NCI-H1105 treated with DMSO at 0.1 percent for 48 hours (cell line): ENCODE measurements around the gene DACH2.

Experiments used
- DNase-seq: peaks from one replicate; lab custom pipeline; 2025; lab: John Stamatoyannopoulos, UW

The DACH2 gene

DNA sequence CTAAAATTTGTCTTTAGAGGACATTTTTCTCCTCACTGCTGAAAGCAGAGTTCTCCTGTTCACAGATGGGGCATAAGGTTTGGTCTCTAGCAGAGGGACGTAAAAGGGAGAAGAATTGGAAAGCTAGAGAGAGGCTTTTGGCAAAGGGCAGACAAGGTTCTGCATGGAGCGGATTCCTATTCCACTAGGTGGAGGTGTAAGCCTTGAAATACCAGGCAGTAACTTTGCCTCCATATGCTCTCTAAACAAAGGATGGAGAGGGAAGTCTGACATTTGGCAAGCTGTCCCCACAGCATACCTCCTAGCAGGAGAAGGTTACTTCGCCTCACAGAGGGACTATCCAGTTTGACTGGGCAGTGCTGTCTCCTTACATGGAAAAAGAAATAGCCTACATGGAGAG lies 174.7 kb downstream of the DACH2 start:
- DNase-seq: no peak

DNA sequence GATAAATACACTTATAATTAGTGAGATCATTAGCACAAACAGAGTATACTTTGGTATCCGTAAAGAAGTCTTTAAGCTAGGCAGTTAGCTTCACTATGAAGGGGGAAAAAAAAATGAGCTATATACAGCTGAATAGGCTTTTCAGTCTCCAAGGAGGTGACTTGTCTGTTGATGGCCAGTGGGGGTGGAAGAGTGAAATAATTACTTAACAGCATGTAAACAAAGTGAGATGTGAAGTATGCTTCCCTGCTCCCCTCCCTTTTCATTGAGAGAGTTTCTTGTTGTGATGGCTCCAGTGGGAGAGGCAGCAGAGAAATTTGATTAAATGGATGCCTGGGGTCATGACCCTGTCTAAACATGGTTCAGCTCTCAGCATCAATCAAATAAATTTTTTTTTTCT lies 180.9 kb downstream of the DACH2 start:
- peak; percentile 1 for DNase-seq

DNA sequence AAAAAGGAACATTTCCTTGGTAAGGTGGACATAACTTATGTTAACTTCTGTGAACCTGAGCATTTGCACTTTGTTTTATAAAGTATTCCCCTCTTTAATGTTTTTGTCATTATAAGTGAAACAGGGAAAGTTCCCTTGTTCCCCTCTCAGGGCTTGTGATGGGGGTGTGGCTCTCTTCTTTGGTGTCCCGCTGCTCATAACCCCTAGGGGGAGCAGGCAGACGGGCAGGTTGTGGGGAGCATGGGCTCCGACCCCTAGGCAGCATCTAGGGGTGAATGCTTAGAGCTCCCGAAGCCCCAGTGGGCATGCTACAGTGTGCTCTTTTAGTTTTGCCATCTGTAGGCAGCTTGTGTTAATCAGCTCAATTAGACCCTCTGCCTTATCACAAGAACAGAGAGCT lies 200.4 kb downstream of the DACH2 start:
- DNase-seq: no peak

DNA sequence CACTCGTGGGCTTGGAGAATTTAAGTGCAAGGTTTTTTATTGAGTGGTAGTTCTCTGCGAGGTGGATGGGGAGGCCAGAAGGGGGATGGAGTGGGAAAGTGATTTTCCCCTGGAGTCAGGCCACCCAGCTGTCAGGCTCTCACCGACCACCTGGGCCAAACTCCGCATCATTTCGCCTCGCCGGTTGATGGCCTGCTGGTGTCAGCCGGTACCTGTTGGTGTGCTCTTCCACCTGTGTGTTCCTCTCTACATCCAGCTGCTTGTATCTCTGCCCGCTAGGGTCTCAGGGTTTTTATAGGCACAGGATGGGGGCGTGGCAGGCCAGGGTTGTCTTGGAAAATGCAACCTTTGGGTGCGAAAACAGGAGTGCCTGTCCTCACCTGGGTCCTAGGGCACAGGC lies 200.9 kb downstream of the DACH2 start:
- no peak for DNase-seq

DNA sequence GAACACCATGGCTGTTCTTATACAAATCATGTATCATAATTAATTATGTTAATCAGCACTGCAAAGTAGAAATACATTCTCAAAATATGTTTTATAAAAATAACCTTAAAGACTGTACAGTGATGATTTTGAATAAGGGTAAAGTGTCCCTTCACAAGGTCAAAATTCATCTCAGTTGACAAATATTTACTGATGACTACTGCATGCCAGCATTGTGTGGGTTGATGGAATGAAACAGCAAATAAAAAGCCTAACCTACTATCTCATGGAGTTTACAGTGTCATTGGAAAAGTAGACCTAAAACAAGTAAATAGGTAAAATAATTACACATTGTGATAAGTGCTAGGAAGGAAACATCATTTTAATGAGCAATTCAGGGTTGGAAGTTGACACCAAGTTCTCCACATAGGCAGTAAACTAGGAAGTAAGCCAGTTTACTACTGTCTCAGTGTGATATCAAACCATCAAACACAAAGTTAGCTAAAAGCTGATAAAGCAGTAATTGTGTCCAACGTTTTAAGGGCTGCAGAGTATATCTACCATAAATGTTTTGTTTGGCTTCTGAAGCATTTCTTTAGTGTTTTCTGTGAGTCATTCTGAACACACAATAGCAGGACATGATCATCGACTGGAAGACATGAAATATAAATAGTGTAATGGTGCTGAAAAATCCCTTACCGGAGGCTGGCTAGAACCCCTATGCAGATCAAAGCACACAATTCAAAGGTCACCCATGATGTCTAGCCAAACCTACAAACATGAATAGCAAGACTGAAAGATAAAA lies 221.8 kb downstream of the DACH2 start:
- no peak for DNase-seq

DNA sequence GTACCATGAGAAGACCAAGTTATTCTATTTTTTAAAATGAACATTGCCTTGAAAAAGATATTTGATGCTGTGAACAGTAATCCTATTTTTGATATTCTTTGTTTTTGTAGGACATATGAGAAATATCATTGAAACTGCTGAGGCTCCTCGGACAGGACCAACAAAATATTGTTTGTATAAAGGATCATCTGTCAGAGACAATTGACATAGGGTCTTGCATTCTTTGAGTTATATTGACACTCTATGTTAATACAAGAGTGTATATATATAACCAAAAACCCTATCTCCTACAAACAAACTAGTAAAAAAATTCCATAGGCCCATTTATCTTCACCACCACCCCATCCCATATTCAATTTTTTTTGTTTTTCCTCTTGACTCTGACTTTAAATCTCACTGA lies 222.7 kb downstream of the DACH2 start:
- DNase-seq: no peak

DNA sequence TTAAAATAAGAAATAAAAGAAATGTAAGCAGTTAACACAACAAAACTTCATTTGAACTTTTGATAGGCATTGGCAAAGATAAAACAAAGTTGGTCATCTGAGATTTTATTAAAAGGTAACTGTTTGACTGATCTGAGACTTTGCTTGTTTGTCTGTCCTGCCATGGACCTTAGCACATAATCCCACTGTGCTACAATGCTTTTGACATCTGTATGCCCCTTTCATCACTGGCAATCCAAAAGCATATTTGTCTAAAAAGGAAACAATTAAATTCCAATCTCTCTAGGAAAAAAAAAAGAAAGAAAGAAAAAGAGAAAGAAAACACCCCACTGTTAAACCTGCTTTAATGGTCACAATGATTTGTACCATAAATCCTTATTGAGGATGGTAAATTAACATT lies 231.0 kb downstream of the DACH2 start:
- no peak for DNase-seq

DNA sequence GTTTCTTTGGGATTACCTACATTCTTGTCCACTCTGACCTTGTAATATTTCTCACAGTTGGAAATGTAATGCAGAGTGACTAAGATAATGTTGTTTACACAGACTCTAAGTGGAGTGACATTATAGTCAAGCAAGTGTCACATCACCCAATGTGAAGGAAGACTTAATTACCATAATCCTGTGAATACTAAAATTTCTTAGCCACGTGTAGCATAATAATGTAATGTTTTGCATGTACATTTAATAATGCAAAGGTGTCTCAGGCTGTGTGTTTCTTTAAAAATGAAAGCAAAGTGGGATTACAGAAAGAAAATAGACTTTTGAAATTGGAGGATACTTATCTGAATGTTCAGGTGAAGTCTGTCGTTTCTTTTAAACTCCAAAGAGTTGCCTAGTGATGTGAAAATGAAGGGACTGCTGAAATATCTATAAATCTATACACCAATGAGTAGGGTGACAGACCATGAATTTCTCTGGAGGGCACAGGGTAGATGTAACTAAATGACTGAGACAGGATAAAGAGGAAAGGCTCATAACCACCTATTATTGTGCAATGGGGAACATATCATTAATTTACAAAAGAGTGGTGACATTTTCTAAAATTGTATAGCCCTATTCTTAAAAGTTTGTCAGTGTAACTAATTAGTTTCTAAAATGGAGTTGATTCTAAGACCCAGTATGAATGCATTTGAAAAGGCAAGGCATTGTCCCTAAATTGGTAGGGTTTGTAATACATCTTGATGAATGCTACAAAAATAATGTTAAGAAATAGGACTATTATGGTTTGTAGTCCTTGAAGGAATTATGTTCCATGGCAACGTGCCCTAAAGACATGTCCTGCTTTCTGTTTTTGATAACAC lies 235.7 kb downstream of the DACH2 start:
- DNase-seq: no peak

DNA sequence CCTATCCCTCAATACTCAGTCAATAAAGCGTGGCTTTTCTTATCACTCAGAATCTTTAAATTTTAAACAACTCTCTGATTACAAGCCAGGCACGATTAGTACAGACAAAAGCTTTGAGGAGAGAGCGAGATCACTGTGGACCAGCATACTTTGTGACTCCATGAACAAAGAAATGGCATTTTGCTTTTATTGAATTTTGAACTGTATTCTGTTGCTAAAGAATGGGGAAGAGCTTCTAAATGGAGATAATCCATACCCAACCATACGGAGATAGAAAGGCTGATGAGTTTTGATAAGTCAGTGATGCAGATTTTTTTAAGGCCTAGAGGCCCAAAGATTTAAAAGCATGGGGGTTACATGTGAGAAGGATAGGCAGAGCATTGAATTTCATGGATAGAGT lies 259.1 kb downstream of the DACH2 start:
- DNase-seq: no peak

DNA sequence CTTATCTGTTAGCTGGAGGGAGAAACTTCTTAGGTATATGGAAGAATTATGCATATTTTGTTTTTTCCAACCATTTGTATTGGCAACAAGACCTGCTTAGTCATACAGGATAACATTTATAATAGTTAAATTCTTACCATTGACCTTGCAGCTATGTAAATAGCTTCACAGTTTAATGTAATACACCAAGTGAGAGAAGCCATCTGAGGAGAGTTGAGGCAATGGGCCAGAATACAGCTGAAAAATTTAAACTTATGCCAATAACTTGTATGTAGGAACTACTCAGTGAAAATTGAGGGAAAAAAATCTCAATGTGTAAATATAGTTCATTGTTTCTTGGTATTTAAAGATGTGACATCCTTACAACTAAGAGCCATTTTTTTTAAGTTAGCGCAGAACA lies 273.5 kb downstream of the DACH2 start:
- DNase-seq: no peak

DNA sequence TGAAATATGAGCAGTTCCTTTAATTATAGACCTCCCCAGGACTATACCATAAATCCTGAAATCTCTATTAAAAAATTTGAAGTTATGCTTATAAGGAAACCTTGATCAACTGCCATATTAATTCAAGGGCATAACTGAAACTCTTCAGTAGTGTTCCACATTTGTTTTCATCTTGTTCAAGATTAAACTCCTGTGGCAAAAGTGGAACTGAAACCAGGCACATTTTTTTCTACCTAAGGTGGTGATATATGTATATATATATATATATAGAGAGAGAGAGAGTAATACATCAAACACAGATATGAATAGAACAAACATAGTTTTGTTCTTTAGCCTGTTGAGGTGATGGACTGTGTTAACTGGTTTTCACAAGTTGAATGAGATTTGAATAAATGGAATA lies 287.9 kb downstream of the DACH2 start:
- DNase-seq: no peak

DNA sequence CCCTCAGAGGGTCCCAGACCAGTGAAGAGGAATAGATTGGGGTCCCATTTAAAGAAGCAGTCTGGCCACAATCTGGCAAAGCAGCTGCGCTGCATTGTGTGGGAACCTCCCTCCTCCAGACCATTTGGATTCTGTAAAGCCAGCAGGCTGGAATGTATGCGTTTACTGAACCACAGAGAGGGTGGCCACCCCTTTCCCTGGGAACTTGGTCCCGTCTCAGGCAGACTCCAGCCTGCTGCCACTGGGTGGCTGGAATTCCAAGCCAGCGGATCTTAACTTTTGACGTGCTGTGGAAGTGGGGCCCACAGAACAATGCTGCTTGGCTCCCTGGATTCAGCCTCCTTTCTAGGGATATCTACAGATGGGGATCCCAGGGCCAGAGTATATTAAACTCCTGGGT lies 307.2 kb downstream of the DACH2 start:
- no peak for DNase-seq

DNA sequence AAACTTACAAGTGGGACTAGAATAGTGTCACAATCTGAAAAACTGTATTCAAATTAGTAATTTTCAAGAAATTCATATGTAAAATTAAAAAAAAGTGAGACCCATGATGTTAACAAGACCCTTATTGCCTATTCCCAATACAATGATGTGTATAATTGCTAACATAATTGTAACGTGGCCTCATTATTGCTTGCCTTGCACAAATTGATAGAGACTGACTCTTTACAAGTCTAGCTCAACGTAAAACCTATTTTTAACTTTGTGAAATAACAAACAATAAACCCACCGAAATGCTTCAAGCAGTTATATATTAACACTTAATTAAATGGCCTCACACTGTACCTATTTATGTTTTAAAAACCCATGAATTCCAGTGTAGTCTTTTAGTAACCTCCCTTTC lies 312.5 kb downstream of the DACH2 start:
- no peak for DNase-seq

DNA sequence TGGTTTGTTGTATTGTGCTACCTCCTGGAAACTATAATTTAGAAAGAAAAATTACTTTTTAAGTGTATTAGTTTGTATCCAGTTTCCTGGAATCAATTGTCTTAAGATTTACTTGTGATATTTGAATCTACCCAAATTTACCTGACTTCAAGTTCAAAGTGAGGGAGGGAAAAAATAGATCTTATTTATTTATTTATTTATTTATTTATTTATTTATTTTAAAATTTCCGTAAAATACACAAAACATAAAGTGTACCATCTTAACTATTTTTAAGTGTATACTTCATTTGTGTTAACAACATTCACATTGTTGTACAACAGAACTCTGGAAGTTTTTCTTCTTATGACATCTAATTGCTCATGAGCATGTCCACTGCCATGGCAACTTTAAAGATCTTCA lies 356.0 kb downstream of the DACH2 start:
- no peak for DNase-seq

DNA sequence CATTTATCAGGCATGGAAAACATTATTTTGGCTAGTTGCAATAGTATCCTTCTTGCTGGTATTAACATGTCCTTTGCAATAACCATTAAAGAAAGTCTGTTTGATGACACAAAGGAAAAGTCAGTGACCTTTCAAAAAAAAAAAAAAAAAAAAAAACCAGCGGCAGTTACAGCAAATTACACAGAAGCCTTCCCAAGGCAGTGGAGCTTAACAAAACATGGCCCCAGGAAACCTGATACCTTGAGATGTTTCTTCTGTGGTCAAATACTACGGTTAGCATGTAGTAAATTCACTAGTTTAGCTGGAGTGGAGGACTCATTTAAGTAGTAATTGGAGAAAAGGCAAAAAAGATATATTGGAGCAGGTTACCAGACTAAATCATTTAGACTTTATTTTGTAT lies 359.1 kb downstream of the DACH2 start:
- peak; percentile 41 for DNase-seq

DNA sequence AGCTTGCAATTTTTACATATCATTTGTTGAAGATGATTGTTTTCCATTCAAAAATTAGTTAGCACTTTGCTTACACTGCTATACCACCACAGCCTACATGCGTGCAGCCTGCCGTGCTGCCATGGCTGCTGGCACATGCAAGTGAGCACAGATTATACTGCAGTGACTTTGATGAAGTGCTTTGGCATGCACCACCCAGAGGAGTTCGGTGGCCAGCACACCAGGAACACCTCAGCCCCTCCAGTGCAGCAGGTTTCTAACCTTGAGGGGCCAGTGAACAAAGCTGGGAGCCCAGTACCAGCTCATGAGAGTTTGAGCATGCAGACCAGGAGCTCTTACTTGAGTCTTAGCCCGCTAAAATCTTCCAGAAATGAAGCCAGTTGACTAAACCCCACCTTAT lies 431.5 kb downstream of the DACH2 start:
- no peak for DNase-seq

DNA sequence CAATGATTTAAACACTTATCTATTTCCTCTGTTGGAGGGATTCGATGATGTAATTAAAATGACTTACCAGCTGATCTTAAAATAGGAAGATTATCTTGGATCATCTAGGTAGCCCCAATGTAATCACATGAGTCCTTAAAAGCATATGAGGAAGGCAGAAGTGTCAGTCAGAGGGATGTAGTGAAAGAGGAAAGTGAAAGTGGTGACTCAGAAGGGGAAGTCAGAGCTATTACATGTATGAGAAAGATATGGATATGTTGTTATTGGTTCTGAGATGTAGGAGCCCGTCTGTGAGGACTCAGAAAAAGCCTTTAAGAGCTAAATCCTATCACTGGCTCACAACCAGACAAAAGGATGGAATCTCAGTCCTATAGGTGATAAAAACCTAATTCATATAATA lies 456.4 kb downstream of the DACH2 start:
- no peak for DNase-seq

DNA sequence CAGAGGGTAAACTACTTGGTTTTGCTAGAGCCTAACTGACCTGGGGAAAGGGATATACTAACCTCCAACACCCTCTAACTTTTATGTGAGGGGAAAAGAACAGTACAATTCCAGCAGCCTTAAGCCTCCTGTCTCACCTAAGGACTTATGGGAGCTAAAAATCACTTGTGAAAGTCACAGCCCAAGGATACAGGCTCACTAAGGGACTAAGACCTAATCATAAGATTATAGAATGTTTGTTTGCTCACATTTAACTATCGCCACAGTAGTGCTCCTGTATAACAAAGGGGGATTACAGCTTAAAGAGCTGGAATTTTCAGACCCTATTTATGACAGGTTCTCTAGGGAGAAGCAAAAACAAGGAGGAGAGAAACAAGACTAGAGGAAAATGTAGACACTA lies 548.7 kb downstream of the DACH2 start:
- no peak for DNase-seq

DNA sequence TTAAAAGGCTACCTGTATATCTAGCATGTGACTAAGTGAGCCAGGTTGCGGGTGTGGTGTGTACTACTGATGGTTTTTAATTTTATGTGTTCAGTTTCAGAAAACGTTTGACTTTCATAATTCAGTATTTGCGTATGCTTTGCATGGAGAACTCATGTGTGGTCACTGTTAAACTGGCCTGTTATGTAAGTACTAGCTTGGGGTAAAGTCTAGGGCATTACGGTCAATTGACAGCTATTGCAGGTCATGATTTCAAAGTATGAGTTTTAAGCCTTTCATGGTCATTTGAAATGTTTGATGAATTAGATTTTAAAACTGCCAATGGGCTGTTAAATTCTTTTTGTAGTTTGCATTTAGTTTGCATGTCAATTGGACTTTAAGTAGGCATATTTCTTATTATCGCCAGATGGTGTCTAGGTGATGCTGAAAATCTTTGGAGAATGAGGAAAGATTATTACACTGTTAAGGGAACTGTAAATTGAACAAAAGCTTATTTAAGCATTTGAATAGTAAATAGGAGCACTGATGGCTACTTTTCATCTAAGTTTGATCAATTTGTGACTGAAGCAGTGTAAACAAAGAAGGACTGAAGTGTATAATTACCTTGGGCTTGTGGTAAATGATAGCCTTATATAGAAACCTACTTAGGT lies 563.4 kb downstream of the DACH2 start:
- peak; percentile 88 for DNase-seq

DNA sequence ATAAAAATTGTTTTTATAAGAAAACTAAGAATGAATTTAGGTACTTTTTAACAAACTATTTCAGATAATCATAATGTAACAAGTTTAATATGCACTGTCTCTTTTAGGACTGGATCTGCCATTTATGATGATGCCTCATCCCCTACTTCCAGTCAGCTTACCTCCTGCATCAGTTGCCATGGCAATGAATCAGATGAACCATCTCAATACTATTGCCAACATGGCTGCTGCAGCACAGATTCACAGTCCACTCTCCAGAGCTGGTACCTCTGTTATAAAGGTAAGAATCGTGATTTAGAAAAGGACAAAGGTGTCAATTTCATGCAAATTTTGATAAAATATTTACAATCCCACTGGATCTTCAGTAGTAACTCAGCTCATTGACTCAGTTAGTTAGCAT lies 566.2 kb downstream of the DACH2 start:
- no peak for DNase-seq

DNA sequence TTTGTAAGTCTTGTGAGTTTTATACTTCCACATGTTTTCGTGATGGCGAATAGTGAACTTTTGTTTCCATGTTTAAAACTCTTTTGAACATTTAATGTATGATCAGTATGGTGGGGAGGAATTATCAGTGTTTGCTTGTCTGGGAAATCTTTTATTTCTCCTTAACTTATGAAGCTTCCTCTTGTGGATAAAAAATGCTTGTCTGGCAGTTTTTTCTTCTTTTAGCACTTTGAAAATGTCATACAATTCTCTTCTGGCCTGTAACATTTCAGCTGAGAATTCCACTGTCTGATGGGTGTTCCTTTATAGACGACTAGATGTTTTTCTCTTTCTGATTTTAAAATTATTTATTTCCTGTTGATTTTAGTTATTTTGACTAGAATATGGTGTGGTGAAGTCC lies 576.0 kb downstream of the DACH2 start:
- no peak for DNase-seq

DNA sequence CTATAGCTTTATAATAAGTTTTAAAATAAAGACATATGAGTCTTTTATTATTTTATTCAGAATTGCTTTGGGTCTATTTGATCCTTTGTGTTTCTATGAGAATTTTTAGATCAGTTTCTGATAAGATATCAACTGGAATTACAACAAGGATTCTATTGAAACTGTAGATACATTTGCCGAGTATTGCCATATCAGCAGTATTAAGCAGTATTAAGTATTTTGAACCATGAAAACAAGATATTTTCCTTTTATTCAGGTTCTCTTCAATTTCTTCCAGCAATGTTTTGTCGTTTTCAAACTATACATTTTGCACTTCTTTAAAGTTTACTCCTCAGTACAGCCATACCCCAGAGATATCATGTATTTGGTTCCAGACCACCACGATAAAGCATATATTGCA lies 598.8 kb downstream of the DACH2 start:
- DNase-seq: no peak

DNA sequence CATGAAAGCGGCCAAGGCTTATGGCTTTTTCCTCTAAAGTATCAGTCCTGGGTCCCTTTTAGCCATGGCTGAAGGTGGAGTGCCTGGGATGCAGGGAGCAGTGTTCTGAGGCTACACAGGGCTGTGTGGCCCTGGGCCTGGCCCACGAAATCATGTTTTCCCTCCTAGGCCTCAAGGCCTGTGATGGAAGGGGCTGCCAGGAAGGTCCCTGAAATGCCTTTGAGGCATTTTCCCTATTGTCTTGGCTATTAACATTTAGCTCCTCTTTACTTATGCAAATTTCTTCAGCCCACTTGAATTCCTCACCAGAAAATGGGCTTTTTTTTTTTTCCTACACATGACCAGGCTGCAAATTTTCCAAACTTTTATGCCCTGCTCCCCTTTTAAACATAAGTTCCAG lies 657.0 kb downstream of the DACH2 start:
- no peak for DNase-seq
